Esophagus muscularis mucosa (tissue), 4 donors: ENCODE data around the gene RNU7-1.

ENCODE experiments used
- CTCF ChIP-seq, 3 experiments: fragments of 200-600 bp in 2 of 3; fragments of 450-650 bp in 1 of 3; sonication (generic) in 2 of 3; IDR thresholded peaks; one replicate each; pipeline ENCODE4 v1.5.1; 2017 to 2019; ENCODE audit warnings: antibody characterized with exemption in 3 of 3, mild to moderate bottlenecking in 2 of 3, moderate library complexity in 1 of 3
- EP300 ChIP-seq: sonication (generic); formaldehyde crosslinking; IDR thresholded peaks from one replicate; pipeline ENCODE4 v1.6.1; 2017; ENCODE audit warnings: antibody characterized with exemption
- POLR2AphosphoS5 ChIP-seq, 2 donors: sonication (generic); formaldehyde crosslinking; IDR thresholded peaks; one replicate each; pipeline ENCODE4 v1.6.1; 2017; ENCODE audit warnings: antibody characterized with exemption in 2 of 2

GRCh38 chr12:6957741-6958608, 14.4 kb downstream of the RNU7-1 start:
- TF ChIP-seq CTCF (IDR thresholded peaks at IDR 0.05): no peak
- TF ChIP-seq EP300: no peak
- no peak for TF ChIP-seq POLR2AphosphoS5 (IDR thresholded peaks at IDR 0.05)
